IMR-90 (cell line): ENCODE measurements around the gene EBF4. TPM values are rescaled to one million over a fixed set of nuclear protein-coding genes. Genes with fewer than 3 reads are reported as not detected.

Source experiments
- ATAC-seq: fragments of 200-7000 bp; cut with Tn5 transposase; 2 replicates; pipeline ENCODE4 v1.9.1; 2020; ENCODE audit warnings: low read depth, mild to moderate bottlenecking, moderate library complexity
- BruUV-seq: library from RNA; stranded (reverse); fragments of 400-500 nt; replicated peaks from 2 replicates; lab custom pipeline; 2021; lab: Mats Ljungman, UMichigan
- CTCF ChIA-PET: fragments of 300-600 bp; formaldehyde crosslinking; extraction: SDS; loops from one replicate; lab custom pipeline; 2021; ENCODE audit warnings: antibody characterized with exemption; lab: Yijun Ruan, JAX
- POLR2A ChIA-PET: fragments of 300-600 bp; sonication (Branson Sonifier 250); formaldehyde crosslinking; loops from one replicate; lab custom pipeline; 2022; ENCODE audit warnings: antibody characterized with exemption; ENCODE audit not compliant: unreplicated experiment; lab: Charles Lee
- DNase-seq: peaks from one replicate; pipeline ENCODE4 v3.0.0; 2013
- H2AFZ ChIP-seq: replicated peaks from 2 replicates; pipeline ENCODE3; 2013; ENCODE audit warnings: low read length, mild to moderate bottlenecking; ENCODE audit not compliant: poor library complexity
- H2AK5ac ChIP-seq: 2 replicates; pipeline ENCODE4 v1.6.1; 2013; ENCODE audit warnings: low read depth, low read length, inconsistent platforms
- H2AK9ac ChIP-seq: replicated peaks from 2 replicates; pipeline ENCODE3; 2013; ENCODE audit warnings: mild to moderate bottlenecking, low read depth, low read length, moderate library complexity; ENCODE audit not compliant: poor library complexity
- H2BK120ac ChIP-seq: 2 replicates; pipeline ENCODE4 v1.6.1; 2013; ENCODE audit warnings: low read depth, low read length, inconsistent platforms
- H2BK15ac ChIP-seq: 3 replicates; pipeline ENCODE4 v1.6.1; 2013; ENCODE audit warnings: low read depth, low read length, inconsistent platforms
- H2BK20ac ChIP-seq: 2 replicates; pipeline ENCODE4 v1.6.1; 2013; ENCODE audit warnings: low read depth, mild to moderate bottlenecking, inconsistent platforms, low read length, moderate library complexity
- H2BK5ac ChIP-seq: 2 replicates; pipeline ENCODE4 v1.6.1; 2013; ENCODE audit warnings: mild to moderate bottlenecking, low read depth, low read length, inconsistent platforms; ENCODE audit not compliant: poor library complexity, severe bottlenecking
- H3K14ac ChIP-seq: replicated peaks from 2 replicates; pipeline ENCODE4 v1.6.1; 2013; ENCODE audit warnings: low read depth, low read length, inconsistent platforms
- H3K18ac ChIP-seq: 2 replicates; pipeline ENCODE4 v1.6.1; 2013; ENCODE audit warnings: low read depth, low read length, control low read depth
- H3K23ac ChIP-seq: 2 replicates; pipeline ENCODE4 v1.6.1; 2013; ENCODE audit warnings: low read depth, low read length, inconsistent platforms
- H3K27ac ChIP-seq: 2 replicates; pipeline ENCODE4 v1.5.1; 2013; ENCODE audit warnings: mild to moderate bottlenecking, control low read depth, low read length; ENCODE audit not compliant: insufficient read depth
- H3K27me3 ChIP-seq: 2 replicates; pipeline ENCODE4 v1.6.1; 2013; ENCODE audit warnings: low read length; ENCODE audit not compliant: control insufficient read depth, insufficient read depth
- H3K36me3 ChIP-seq: 2 replicates; pipeline ENCODE4 v1.6.1; 2013; ENCODE audit warnings: low read length, mixed read lengths; ENCODE audit not compliant: control insufficient read depth, insufficient read depth
- H3K4ac ChIP-seq: 2 replicates; pipeline ENCODE4 v1.6.1; 2013; ENCODE audit warnings: low read depth, low read length, inconsistent platforms
- H3K4me1 ChIP-seq: 2 replicates; pipeline ENCODE4 v1.6.1; 2013; ENCODE audit warnings: low read length, mixed read lengths; ENCODE audit not compliant: control insufficient read depth, insufficient read depth
- H3K4me2 ChIP-seq: 2 replicates; pipeline ENCODE4 v1.6.1; 2013; ENCODE audit warnings: low read depth, mild to moderate bottlenecking, control low read depth, low read length, moderate library complexity
- H3K4me3 ChIP-seq: 2 replicates; pipeline ENCODE4 v1.5.1; 2013; ENCODE audit warnings: low read depth, mild to moderate bottlenecking, control low read depth, low read length, moderate library complexity; ENCODE audit not compliant: insufficient read depth
- H3K56ac ChIP-seq: 2 replicates; pipeline ENCODE4 v1.6.1; 2013; ENCODE audit warnings: low read length, inconsistent platforms; ENCODE audit not compliant: insufficient read depth; ENCODE audit errors: extremely low read depth
- H3K79me1 ChIP-seq, 2 experiments: 2 replicates each; pipeline ENCODE4 v1.6.1; 2013; ENCODE audit warnings: low read length in 2 of 2, inconsistent platforms in 1 of 2, low read depth in 1 of 2
- H3K9ac ChIP-seq: 2 replicates; pipeline ENCODE4 v1.6.1; 2013; ENCODE audit warnings: low read depth, low read length, control low read depth
- H3K9me1 ChIP-seq: 2 replicates; pipeline ENCODE4 v1.6.1; 2013; ENCODE audit warnings: low read length, inconsistent platforms; ENCODE audit not compliant: insufficient read depth
- H3K9me3 ChIP-seq: 2 replicates; pipeline ENCODE4 v1.6.1; 2013; ENCODE audit warnings: low read length; ENCODE audit not compliant: control insufficient read depth, insufficient read depth
- H4K20me1 ChIP-seq: 2 replicates; pipeline ENCODE4 v1.6.1; 2013; ENCODE audit warnings: low read length, inconsistent platforms; ENCODE audit not compliant: insufficient read depth
- H4K5ac ChIP-seq: 2 replicates; pipeline ENCODE4 v1.6.1; 2013; ENCODE audit warnings: mild to moderate bottlenecking, low read depth, low read length, control low read depth
- H4K8ac ChIP-seq, 2 experiments: 2 replicates each; pipeline ENCODE4 v1.6.1; 2013; ENCODE audit warnings: low read depth in 2 of 2, low read length in 2 of 2, control low read depth in 1 of 2, inconsistent platforms in 1 of 2
- H4K91ac ChIP-seq: 2 replicates; pipeline ENCODE4 v1.6.1; 2013; ENCODE audit warnings: low read depth, low read length, inconsistent platforms; ENCODE audit not compliant: insufficient read depth
- BHLHE40 ChIP-seq: fragments of 150-350 bp; IDR thresholded peaks from 2 replicates; pipeline ENCODE4 v1.6.1; 2016; ENCODE audit warnings: mild to moderate bottlenecking, low read depth, low read length
- CEBPB ChIP-seq: IDR thresholded peaks from 2 replicates; pipeline ENCODE4 v1.6.1; 2012; ENCODE audit warnings: low read depth, low read length, improper control_type of control experiment
- CHD1 ChIP-seq: IDR thresholded peaks from 2 replicates; pipeline ENCODE4 v1.6.1; 2012; ENCODE audit warnings: low read depth, low read length, improper control_type of control experiment
- FOS ChIP-seq: fragments of 150-350 bp; IDR thresholded peaks from 2 replicates; pipeline ENCODE4 v1.6.1; 2016; ENCODE audit warnings: low read depth, low read length
- MAFK ChIP-seq: IDR thresholded peaks from 2 replicates; pipeline ENCODE4 v1.6.1; 2012; ENCODE audit warnings: low read depth, low read length, improper control_type of control experiment
- MAZ ChIP-seq: IDR thresholded peaks from 2 replicates; pipeline ENCODE4 v1.6.1; 2012; ENCODE audit warnings: low read depth, mild to moderate bottlenecking, low read length, improper control_type of control experiment, moderate library complexity, borderline replicate concordance
- MXI1 ChIP-seq: IDR thresholded peaks from 2 replicates; pipeline ENCODE4 v1.6.1; 2012; ENCODE audit warnings: low read depth, mild to moderate bottlenecking, low read length, moderate library complexity, borderline replicate concordance
- NFE2L2 ChIP-seq: fragments of 150-350 bp; IDR thresholded peaks from 2 replicates; pipeline ENCODE4 v1.6.1; 2016; ENCODE audit warnings: low read depth, mild to moderate bottlenecking, low read length
- POLR2A ChIP-seq: IDR thresholded peaks from 2 replicates; pipeline ENCODE4 v1.6.1; 2012; ENCODE audit warnings: mild to moderate bottlenecking, low read depth, low read length
- RAD21 ChIP-seq: IDR thresholded peaks from 2 replicates; pipeline ENCODE4 v1.6.1; 2012; ENCODE audit warnings: low read length, improper control_type of control experiment
- RCOR1 ChIP-seq: IDR thresholded peaks from 2 replicates; pipeline ENCODE4 v1.6.1; 2012; ENCODE audit warnings: mild to moderate bottlenecking, low read length, improper control_type of control experiment; ENCODE audit not compliant: insufficient replicate concordance
- RFX5 ChIP-seq: IDR thresholded peaks from 2 replicates; pipeline ENCODE4 v1.8.0; 2012; ENCODE audit warnings: low read depth, mild to moderate bottlenecking, low read length, moderate library complexity
- SMC3 ChIP-seq: fragments of 150-350 bp; IDR thresholded peaks from 2 replicates; pipeline ENCODE4 v1.6.1; 2016; ENCODE audit warnings: low read depth, mild to moderate bottlenecking, antibody characterized with exemption, low read length, moderate library complexity
- WGBS, 2 experiments: methylation state at CpG; one replicate each; pipeline versions ENCODE4 v1.1.5 to v1.1.7; 2013; ENCODE audit warnings: missing lambda C conversion rate in 2 of 2; ENCODE audit not compliant: insufficient read length in 1 of 2; ENCODE audit errors: extremely low coverage in 2 of 2; 5-methylcytosine and 5-hydroxymethylcytosine counted together
- dilution Hi-C: fragments of 300-500 bp; cut with HindIII; formaldehyde crosslinking; loops from one replicate; pipeline ENCODE4 v1.14.3; 2018; ENCODE audit warnings: low sequenced_read_pairs; ENCODE audit not compliant: unreplicated experiment
- in situ Hi-C: fragments of 300-500 bp; cut with MboI; formaldehyde crosslinking; loops from 3 replicates; pipeline ENCODE4 v1.14.3; 2019; ENCODE audit warnings: low sequenced_read_pairs, inconsistent platforms, mixed read lengths
- intact Hi-C: fragments of 100-400 bp; cut with micrococcal nuclease; formaldehyde crosslinking; loops from 2 replicates; pipeline ENCODE4 v1.10.0; 2022
- polyA plus RNA-seq, 3 experiments: library from polyadenylated mRNA; depleted of rRNA; stranded (reverse); fragments of >200 nt; gene quantifications; 2 replicates each; pipeline ENCODE4 v1.2.3, GENCODE V29; 2012; ENCODE audit warnings: low replicate concordance in 1 of 3
- total RNA-seq: library from RNA; depleted of rRNA; stranded (reverse); fragments of >200 nt; gene quantifications from 2 replicates; pipeline ENCODE4 v1.2.3, GENCODE V29; 2012
- TF ChIP-seq, protein P1 (sequence below): conservative IDR thresholded peaks from 2 replicates; pipeline ENCODE4 v1.5.1; 2012; ENCODE audit warnings: mild to moderate bottlenecking, low read depth, low read length, improper control_type of control experiment
- TF ChIP-seq, protein P2 (sequence below): fragments of 150-350 bp; IDR thresholded peaks from 2 replicates; pipeline ENCODE4 v1.6.1; 2017; ENCODE audit warnings: mild to moderate bottlenecking, antibody characterized with exemption, low read length, low read depth
- TF ChIP-seq, protein P3 (sequence below): fragments of 150-350 bp; IDR thresholded peaks from 2 replicates; pipeline ENCODE4 v1.6.1; 2016; ENCODE audit warnings: low read depth, mild to moderate bottlenecking, low read length, moderate library complexity, borderline replicate concordance

EBF4 gene
- total and polyA plus RNA-seq, 2 of the 4 experiments (the other 2 are of a cell fraction): 0.18 to 1.1 TPM

DNA sequence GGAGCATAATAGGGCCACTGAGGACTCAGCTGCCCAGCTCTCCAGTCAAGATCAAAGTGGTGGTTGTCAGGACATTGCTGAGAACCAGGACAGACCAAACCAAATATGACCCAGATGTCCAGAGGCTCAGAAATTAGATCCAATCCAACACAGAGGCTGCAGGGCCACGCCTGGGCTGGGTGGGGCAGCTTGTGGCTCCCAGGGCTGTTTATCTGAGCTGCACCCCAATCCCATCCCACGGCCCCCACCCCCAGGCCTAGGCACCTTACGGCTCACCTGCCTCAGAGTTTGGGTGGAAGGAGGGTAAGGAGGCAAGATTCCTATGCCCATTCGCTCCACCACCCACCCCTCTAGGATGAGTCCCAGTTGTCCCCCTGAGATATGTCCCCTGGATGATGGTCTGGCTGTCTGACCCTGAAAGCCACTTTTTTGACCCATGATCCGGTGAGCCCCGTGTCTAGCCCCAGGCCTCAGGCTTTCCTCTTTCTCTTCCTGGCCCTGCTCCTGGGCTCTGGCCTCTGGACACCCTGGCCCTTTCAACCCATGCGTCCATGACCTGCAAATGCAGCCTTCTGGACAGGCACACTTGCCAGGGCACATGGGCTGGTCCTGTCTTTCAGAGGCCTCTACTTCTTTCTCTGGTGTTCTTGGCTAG, 67.8 kb downstream of the EBF4 start:
- Histone ChIP-seq H2BK120ac (no peak overlapping the region), H3K4ac (no peak overlapping the region), H4K20me1 (no peaks in the 10 kb centered on the region), H2AK9ac (no peak overlapping the region), H2BK5ac (no peak overlapping the region), H3K36me3 (no peaks in the 10 kb centered on the region), H2AFZ (no peak overlapping the region), H3K9me3 (no peaks in the 10 kb centered on the region), H3K4me2 (no peak overlapping the region), H3K9ac (no peak overlapping the region), H3K14ac (no peak overlapping the region), H2BK20ac (no peak overlapping the region), H3K79me1 (no peaks in the 10 kb centered on the region), H3K18ac (no peak overlapping the region), H2BK15ac (no peak overlapping the region), H4K91ac (no peak overlapping the region), H3K23ac (no peak overlapping the region), H4K5ac (no peak overlapping the region), H3K27me3 (peaks cover 11% of the 10 kb centered on the region), H4K8ac (no peak overlapping the region), H3K4me3 (no peak overlapping the region), H3K56ac (no peak overlapping the region), H3K9me1 (no peaks in the 10 kb centered on the region), H3K27ac (no peak overlapping the region), H2AK5ac (no peak overlapping the region), H3K4me1 (no peaks in the 10 kb centered on the region)
- no peak for DNase-seq
- 72% methylated on average over 2 of the region's 7 CpGs; no CpG with 5 or more reads in 1 of the 2 experiments for WGBS, 2 experiments
- no TSS peak for BruUV-seq
- CTCF ChIA-PET: no interaction called here
- intact Hi-C loops: no loop called here
- ATAC-seq: no peak
- dilution Hi-C loops: no loop called here
- in situ Hi-C loops: no loop called here
- POLR2A ChIA-PET: no interaction called here
- TF ChIP-seq CEBPB (no peak), POLR2A (no peak), RCOR1 (no peak), SMC3 (no peak), RFX5 (no peak), MAFK (no peak), BHLHE40 (no peak), MXI1 (no peak), CHD1 (no peak), FOS (no peak), NFE2L2 (no peak), RAD21 (no peak), MAZ (no peak)
- TF ChIP-seq, protein P1, sequence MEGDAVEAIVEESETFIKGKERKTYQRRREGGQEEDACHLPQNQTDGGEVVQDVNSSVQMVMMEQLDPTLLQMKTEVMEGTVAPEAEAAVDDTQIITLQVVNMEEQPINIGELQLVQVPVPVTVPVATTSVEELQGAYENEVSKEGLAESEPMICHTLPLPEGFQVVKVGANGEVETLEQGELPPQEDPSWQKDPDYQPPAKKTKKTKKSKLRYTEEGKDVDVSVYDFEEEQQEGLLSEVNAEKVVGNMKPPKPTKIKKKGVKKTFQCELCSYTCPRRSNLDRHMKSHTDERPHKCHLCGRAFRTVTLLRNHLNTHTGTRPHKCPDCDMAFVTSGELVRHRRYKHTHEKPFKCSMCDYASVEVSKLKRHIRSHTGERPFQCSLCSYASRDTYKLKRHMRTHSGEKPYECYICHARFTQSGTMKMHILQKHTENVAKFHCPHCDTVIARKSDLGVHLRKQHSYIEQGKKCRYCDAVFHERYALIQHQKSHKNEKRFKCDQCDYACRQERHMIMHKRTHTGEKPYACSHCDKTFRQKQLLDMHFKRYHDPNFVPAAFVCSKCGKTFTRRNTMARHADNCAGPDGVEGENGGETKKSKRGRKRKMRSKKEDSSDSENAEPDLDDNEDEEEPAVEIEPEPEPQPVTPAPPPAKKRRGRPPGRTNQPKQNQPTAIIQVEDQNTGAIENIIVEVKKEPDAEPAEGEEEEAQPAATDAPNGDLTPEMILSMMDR: no peak
- TF ChIP-seq, protein P2, sequence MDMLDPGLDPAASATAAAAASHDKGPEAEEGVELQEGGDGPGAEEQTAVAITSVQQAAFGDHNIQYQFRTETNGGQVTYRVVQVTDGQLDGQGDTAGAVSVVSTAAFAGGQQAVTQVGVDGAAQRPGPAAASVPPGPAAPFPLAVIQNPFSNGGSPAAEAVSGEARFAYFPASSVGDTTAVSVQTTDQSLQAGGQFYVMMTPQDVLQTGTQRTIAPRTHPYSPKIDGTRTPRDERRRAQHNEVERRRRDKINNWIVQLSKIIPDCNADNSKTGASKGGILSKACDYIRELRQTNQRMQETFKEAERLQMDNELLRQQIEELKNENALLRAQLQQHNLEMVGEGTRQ: no peak
- TF ChIP-seq, protein P3, sequence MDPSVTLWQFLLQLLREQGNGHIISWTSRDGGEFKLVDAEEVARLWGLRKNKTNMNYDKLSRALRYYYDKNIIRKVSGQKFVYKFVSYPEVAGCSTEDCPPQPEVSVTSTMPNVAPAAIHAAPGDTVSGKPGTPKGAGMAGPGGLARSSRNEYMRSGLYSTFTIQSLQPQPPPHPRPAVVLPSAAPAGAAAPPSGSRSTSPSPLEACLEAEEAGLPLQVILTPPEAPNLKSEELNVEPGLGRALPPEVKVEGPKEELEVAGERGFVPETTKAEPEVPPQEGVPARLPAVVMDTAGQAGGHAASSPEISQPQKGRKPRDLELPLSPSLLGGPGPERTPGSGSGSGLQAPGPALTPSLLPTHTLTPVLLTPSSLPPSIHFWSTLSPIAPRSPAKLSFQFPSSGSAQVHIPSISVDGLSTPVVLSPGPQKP: no peak
